ENCODE measurements around the gene KCNN1. TPM values are rescaled to one million over a fixed set of nuclear protein-coding genes. Genes with fewer than 3 reads are reported as not detected.

Gene KCNN1
- total and polyA plus RNA-seq, 9 of the 15 experiments (the other 6 are each of a cell fraction or from before 2014, with no cell fraction given), result 0.01 to 6.2 (median 0.72) TPM

- Histone ChIP-seq H3K27ac (ENCODE audit: extremely low read depth, low read depth, low read length) (peak overlapping the region; percentile 43; the same call in 2 of the 3 replicates), H3K9me1 (ENCODE audit: control insufficient read depth, insufficient read depth, low read length) (no peaks in the 10 kb centered on the region), H3K79me2 (ENCODE audit: control insufficient read depth, insufficient read depth, low read length) (0 out of 3 replicates have a peak, but pooled peaks cover 3% of the 10 kb centered on the region), H3K4me2 (ENCODE audit: insufficient read depth, low read length) (no peak overlapping the region), H3K27me3 (ENCODE audit: control insufficient read depth in 2 of 2, insufficient read depth in 2 of 2, low read length in 2 of 2) (no peaks in the 10 kb centered on the region), H3K4me1 (replicated peaks in 1 of 2; ENCODE audit: control insufficient read depth in 2 of 2, insufficient read depth in 2 of 2, low read length in 2 of 2) (peaks cover 4 to 21% of the 10 kb centered on the region in 2 experiments; a peak in 3 of 5 replicates), H2AFZ (ENCODE audit: low read depth, low read length) (no peak overlapping the region), H4K20me1 (replicated peaks; ENCODE audit: control insufficient read depth, insufficient read depth, low read length) (no peaks in the 10 kb centered on the region), H3K9ac (ENCODE audit: insufficient read depth in 1 of 2, low read depth in 2 of 2, low read length in 2 of 2) (peak overlapping the region in 1 of 2 experiments; percentile 62; a peak in 1 of 4 replicates), H3K4me3 (no peak overlapping the region), H3K36me3 (ENCODE audit: control insufficient read depth, insufficient read depth, low read length) (peaks cover 62% of the 10 kb centered on the region), H3K9me3 (replicated peaks; ENCODE audit: control insufficient read depth, insufficient read depth, low read depth, low read length) (no peaks in the 10 kb centered on the region)
- FAIRE-seq, result peak; percentile 79
- DNase-seq (ENCODE audit: extremely low read depth in 1 of 4, low spot score in 3 of 4), result peak; percentile 24 to 57 (median 36)
- CTCF ChIA-PET (ENCODE audit: low intra/inter-chr PET ratio), result no interaction called here
- peak; percentile 77 for ATAC-seq
- BruUV-seq (replicated peaks), result TSS peak; percentile 73
- POLR2A ChIA-PET, result interaction anchor here (0.6 kb wide), 2 partner anchors 150 to 407 kb away, joined by 3 to 4 read pairs; no protein-coding TSS in a partner anchor
- WGBS (ENCODE audit: insufficient coverage, low coverage, missing lambda C conversion rate), result 69% methylated on average over 16 of the region's 17 CpGs
- in situ Hi-C loops (cut with MboI) (no loop called here), intact Hi-C loops (cut with micrococcal nuclease) (no loop called here)
- TF ChIP-seq ZNF445 (CRISPR knock-in tag; IDR thresholded peaks at IDR 0.05; ENCODE audit: low read depth) (no peak), CEBPG (CRISPR knock-in tag; IDR thresholded peaks at IDR 0.05) (0 out of 2 replicates have a peak, but pooled peaks have one; percentile 27), CEBPG (tag; conservative IDR thresholded peaks at IDR 0.05 in 1 of 2, IDR thresholded peaks at IDR 0.05 in 1 of 2) (peak in 1 of 2 experiments; percentile 61; a peak in 2 of 4 replicates), RFX5 (IDR thresholded peaks at IDR 0.05; ENCODE audit: low read depth, low read length) (no peak), PURB (CRISPR knock-in tag; IDR thresholded peaks at IDR 0.05; ENCODE audit: low read depth) (no peak), NRF1 (conservative IDR thresholded peaks at IDR 0.05 in 1 of 2, IDR thresholded peaks at IDR 0.05 in 1 of 2) (no peak), SP1 (CRISPR knock-in tag; IDR thresholded peaks at IDR 0.05) (no peak), XRCC5 (IDR thresholded peaks at IDR 0.05; ENCODE audit: low read depth, low read length) (no peak), NR3C1 (CRISPR knock-in tag; IDR thresholded peaks at IDR 0.05) (no peak), RBM22 (IDR thresholded peaks at IDR 0.05; ENCODE audit: low read depth, low read length, poor library complexity, severe bottlenecking) (no peak), SRF (CRISPR knock-in tag; IDR thresholded peaks at IDR 0.05) (no peak), TCF3 (CRISPR knock-in tag; IDR thresholded peaks at IDR 0.05) (no peak), HNRNPH1 (optimal IDR thresholded peaks at IDR 0.05; ENCODE audit: low read depth, low read length) (no peak), KAT2B (IDR thresholded peaks at IDR 0.05; ENCODE audit: low read depth, low read length) (no peak), HDAC1 (IDR thresholded peaks at IDR 0.05) (no peak), PYGO2 (tag; IDR thresholded peaks at IDR 0.05) (no peak), ARNT (IDR thresholded peaks at IDR 0.05) (no peak), ZNF184 (CRISPR knock-in tag; IDR thresholded peaks at IDR 0.05) (no peak)
- TF ChIP-seq, protein P1, sequence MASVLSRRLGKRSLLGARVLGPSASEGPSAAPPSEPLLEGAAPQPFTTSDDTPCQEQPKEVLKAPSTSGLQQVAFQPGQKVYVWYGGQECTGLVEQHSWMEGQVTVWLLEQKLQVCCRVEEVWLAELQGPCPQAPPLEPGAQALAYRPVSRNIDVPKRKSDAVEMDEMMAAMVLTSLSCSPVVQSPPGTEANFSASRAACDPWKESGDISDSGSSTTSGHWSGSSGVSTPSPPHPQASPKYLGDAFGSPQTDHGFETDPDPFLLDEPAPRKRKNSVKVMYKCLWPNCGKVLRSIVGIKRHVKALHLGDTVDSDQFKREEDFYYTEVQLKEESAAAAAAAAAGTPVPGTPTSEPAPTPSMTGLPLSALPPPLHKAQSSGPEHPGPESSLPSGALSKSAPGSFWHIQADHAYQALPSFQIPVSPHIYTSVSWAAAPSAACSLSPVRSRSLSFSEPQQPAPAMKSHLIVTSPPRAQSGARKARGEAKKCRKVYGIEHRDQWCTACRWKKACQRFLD (CRISPR knock-in tag; IDR thresholded peaks at IDR 0.05), result no peak
- TF ChIP-seq, protein P2, sequence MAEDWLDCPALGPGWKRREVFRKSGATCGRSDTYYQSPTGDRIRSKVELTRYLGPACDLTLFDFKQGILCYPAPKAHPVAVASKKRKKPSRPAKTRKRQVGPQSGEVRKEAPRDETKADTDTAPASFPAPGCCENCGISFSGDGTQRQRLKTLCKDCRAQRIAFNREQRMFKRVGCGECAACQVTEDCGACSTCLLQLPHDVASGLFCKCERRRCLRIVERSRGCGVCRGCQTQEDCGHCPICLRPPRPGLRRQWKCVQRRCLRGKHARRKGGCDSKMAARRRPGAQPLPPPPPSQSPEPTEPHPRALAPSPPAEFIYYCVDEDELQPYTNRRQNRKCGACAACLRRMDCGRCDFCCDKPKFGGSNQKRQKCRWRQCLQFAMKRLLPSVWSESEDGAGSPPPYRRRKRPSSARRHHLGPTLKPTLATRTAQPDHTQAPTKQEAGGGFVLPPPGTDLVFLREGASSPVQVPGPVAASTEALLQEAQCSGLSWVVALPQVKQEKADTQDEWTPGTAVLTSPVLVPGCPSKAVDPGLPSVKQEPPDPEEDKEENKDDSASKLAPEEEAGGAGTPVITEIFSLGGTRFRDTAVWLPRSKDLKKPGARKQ (CRISPR knock-in tag; IDR thresholded peaks at IDR 0.05), result no peak
Observed at GRCh38 chr19:18013210-18014111, 46.6 kb downstream of the KCNN1 start.

Data from K562 (cell line).